Neural cell (in vitro differentiated cells): ENCODE measurements around the gene FASTK. TPM values are rescaled to one million over a fixed set of nuclear protein-coding genes. Genes with fewer than 3 reads are reported as not detected.

Experiments used
- H2AFZ ChIP-seq: fragments of 200-600, 300-800 bp; sonication (generic), shearing (Covaris generic); 2 replicates; pipeline ENCODE4 v1.6.0; 2014; ENCODE audit warnings: low read depth, mild to moderate bottlenecking, antibody characterized with exemption, low read length, moderate library complexity
- H3F3A ChIP-seq: fragments of 200-600 bp; shearing (Covaris generic); 2 replicates; pipeline ENCODE4 v1.6.1; 2016; ENCODE audit warnings: mild to moderate bottlenecking, moderate library complexity, mixed read lengths, antibody characterized with exemption, low read length; ENCODE audit not compliant: insufficient read depth, poor library complexity, severe bottlenecking
- H3K27ac ChIP-seq: fragments of 200-600, 300-800 bp; sonication (generic), shearing (Covaris generic); 2 replicates; pipeline ENCODE4 v1.5.1; 2014; ENCODE audit warnings: mild to moderate bottlenecking, low read length, moderate library complexity
- H3K27me3 ChIP-seq: fragments of 300-800, 200-600 bp; sonication (generic), shearing (Covaris generic); 2 replicates; pipeline ENCODE4 v1.6.0; 2014; ENCODE audit warnings: mild to moderate bottlenecking, low read depth, low read length, moderate library complexity; ENCODE audit not compliant: insufficient read depth
- H3K36me3 ChIP-seq: fragments of 300-800, 200-600 bp; sonication (generic), shearing (Covaris generic); 2 replicates; pipeline ENCODE4 v1.5.1; 2014; ENCODE audit warnings: mild to moderate bottlenecking, antibody characterized with exemption, low read length, moderate library complexity; ENCODE audit not compliant: insufficient read depth
- H3K4me2 ChIP-seq: fragments of 300-800, 200-600 bp; sonication (generic), shearing (Covaris generic); 2 replicates; pipeline ENCODE4 v1.6.0; 2014; ENCODE audit warnings: mild to moderate bottlenecking, low read length
- H3K4me3 ChIP-seq: fragments of 300-800, 200-600 bp; sonication (generic), shearing (Covaris generic); 2 replicates; pipeline ENCODE4 v1.5.1; 2014; ENCODE audit warnings: mild to moderate bottlenecking, low read length, moderate library complexity
- H3K79me2 ChIP-seq: fragments of 200-600 bp; shearing (Covaris generic); replicated peaks from 2 replicates; pipeline ENCODE4 v1.6.0; 2014; ENCODE audit warnings: mild to moderate bottlenecking, low read length, moderate library complexity; ENCODE audit not compliant: insufficient read depth
- H3K9ac ChIP-seq: fragments of 300-800, 200-600 bp; sonication (generic), shearing (Covaris generic); 2 replicates; pipeline ENCODE4 v1.6.1; 2016; ENCODE audit warnings: mild to moderate bottlenecking, low read length, mixed read lengths
- H3K9me2 ChIP-seq: fragments of 200-600 bp; shearing (Covaris generic); 2 replicates; pipeline ENCODE4 v1.6.1; 2016; ENCODE audit warnings: mild to moderate bottlenecking, low read length, mixed read lengths; ENCODE audit not compliant: insufficient read depth
- H3K9me3 ChIP-seq: fragments of 200-600, 300-800 bp; sonication (generic), shearing (Covaris generic); 2 replicates; pipeline ENCODE4 v1.6.1; 2016; ENCODE audit warnings: mild to moderate bottlenecking, mixed run types, low read length, moderate library complexity, mixed read lengths
- H4K20me1 ChIP-seq: fragments of 200-600 bp; shearing (Covaris generic); 2 replicates; pipeline ENCODE4 v1.6.1; 2016; ENCODE audit warnings: mild to moderate bottlenecking, mixed run types; ENCODE audit not compliant: insufficient read depth
- EP300 ChIP-seq: fragments of 450-650 bp; conservative IDR thresholded peaks from 2 replicates; pipeline ENCODE4 v1.6.1; 2014; ENCODE audit warnings: antibody characterized with exemption, mild to moderate bottlenecking, moderate library complexity; ENCODE audit not compliant: poor library complexity, severe bottlenecking
- EZH2 ChIP-seq: fragments of 200-600, 300-800 bp; shearing (Covaris generic), sonication (generic); IDR thresholded peaks from 2 replicates; pipeline ENCODE4 v1.6.1; 2014; ENCODE audit warnings: antibody characterized with exemption, low read length, borderline replicate concordance, mild to moderate bottlenecking; ENCODE audit not compliant: insufficient read depth, poor library complexity, severe bottlenecking
- MXI1 ChIP-seq: fragments of 450-650 bp; conservative IDR thresholded peaks from 2 replicates; pipeline ENCODE4 v1.6.1; 2014; ENCODE audit warnings: antibody characterized with exemption, mild to moderate bottlenecking; ENCODE audit not compliant: poor library complexity, severe bottlenecking
- POLR2AphosphoS5 ChIP-seq: IDR thresholded peaks from 2 replicates; pipeline ENCODE4 v1.6.1; 2012
- RAD21 ChIP-seq: fragments of 450-650 bp; conservative IDR thresholded peaks from 2 replicates; pipeline ENCODE4 v1.6.1; 2014; ENCODE audit warnings: antibody characterized with exemption, mild to moderate bottlenecking, moderate library complexity
- REST ChIP-seq: IDR thresholded peaks from 2 replicates; pipeline ENCODE4 v1.6.1; 2012; ENCODE audit warnings: borderline replicate concordance
- SMC3 ChIP-seq: fragments of 450-650 bp; conservative IDR thresholded peaks from 2 replicates; pipeline ENCODE4 v1.6.1; 2014; ENCODE audit warnings: antibody characterized with exemption, mild to moderate bottlenecking, moderate library complexity; ENCODE audit not compliant: poor library complexity
- TAF1 ChIP-seq: IDR thresholded peaks from 2 replicates; pipeline ENCODE4 v1.6.1; 2012; ENCODE audit warnings: low read depth
- polyA plus RNA-seq: library from polyadenylated mRNA; depleted of rRNA; stranded (reverse); fragments of >200 nt; gene quantifications from 2 replicates; pipeline ENCODE4 v1.2.3, GENCODE V29; 2014
- TF ChIP-seq, protein P1 (sequence below): fragments of 450-650 bp; IDR thresholded peaks from 2 replicates; pipeline ENCODE4 v1.5.1; 2014; ENCODE audit warnings: antibody characterized with exemption, mild to moderate bottlenecking, moderate library complexity; ENCODE audit not compliant: poor library complexity, severe bottlenecking

FASTK gene
- polyA plus RNA-seq, 1 donor from 2014 or later: 147 TPM

DNA sequence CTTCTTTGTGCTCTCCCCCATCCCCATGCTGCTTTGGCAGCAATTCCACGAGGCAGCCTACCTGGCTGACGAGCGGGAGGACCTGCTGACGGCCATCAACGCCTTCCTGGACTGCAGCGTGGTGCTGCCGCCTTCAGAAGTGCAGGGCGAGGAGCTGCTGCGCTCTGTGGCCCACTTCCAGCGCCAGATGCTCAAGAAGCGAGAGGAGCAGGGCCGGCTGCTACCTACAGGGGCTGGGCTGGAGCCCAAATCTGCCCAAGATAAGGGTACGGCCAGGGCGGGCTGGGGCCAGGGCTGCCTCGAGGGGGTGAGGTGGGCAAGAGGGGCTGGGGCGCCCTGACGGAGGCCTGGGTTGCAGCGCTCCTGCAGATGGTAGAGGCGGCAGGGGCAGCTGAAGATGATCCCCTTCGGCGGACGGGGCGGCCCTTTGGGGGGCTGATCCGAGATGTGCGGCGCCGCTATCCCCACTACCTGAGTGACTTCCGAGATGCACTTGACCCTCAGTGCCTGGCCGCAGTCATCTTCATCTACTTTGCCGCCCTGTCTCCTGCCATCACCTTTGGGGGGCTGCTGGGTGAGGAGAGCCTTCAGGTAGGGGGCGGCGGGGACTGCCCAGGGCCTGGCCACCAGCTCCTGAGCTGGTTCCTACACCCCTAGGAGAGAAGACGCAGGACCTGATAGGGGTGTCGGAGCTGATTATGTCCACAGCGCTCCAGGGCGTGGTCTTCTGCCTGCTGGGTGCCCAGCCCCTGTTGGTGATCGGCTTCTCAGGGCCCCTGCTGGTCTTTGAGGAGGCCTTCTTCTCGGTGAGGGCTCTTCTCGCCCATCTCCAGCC is 9.4 kb downstream of the FASTK start:
- no peak overlapping the region for H3K9ac ChIP-seq
- no peaks in the 10 kb centered on the region for H3K79me2 ChIP-seq
- H2AFZ ChIP-seq: no peak overlapping the region
- TF ChIP-seq, protein P1, sequence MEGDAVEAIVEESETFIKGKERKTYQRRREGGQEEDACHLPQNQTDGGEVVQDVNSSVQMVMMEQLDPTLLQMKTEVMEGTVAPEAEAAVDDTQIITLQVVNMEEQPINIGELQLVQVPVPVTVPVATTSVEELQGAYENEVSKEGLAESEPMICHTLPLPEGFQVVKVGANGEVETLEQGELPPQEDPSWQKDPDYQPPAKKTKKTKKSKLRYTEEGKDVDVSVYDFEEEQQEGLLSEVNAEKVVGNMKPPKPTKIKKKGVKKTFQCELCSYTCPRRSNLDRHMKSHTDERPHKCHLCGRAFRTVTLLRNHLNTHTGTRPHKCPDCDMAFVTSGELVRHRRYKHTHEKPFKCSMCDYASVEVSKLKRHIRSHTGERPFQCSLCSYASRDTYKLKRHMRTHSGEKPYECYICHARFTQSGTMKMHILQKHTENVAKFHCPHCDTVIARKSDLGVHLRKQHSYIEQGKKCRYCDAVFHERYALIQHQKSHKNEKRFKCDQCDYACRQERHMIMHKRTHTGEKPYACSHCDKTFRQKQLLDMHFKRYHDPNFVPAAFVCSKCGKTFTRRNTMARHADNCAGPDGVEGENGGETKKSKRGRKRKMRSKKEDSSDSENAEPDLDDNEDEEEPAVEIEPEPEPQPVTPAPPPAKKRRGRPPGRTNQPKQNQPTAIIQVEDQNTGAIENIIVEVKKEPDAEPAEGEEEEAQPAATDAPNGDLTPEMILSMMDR: no peak
- TF ChIP-seq RAD21 (no peak), TAF1 (no peak), EP300 (no peak), MXI1 (no peak), POLR2AphosphoS5 (no peak)
- H3K9me2 ChIP-seq: no peaks in the 10 kb centered on the region
- H3K9me3 ChIP-seq: no peaks in the 10 kb centered on the region
- H3K27me3 ChIP-seq: no peaks in the 10 kb centered on the region
- no peaks in the 10 kb centered on the region for H4K20me1 ChIP-seq
- H3K36me3 ChIP-seq: no peaks in the 10 kb centered on the region
- H3K4me2 ChIP-seq: no peak overlapping the region
- no peak overlapping the region for H3K4me3 ChIP-seq
- H3K27ac ChIP-seq: no peak overlapping the region
- H3F3A ChIP-seq: no peaks in the 10 kb centered on the region

DNA sequence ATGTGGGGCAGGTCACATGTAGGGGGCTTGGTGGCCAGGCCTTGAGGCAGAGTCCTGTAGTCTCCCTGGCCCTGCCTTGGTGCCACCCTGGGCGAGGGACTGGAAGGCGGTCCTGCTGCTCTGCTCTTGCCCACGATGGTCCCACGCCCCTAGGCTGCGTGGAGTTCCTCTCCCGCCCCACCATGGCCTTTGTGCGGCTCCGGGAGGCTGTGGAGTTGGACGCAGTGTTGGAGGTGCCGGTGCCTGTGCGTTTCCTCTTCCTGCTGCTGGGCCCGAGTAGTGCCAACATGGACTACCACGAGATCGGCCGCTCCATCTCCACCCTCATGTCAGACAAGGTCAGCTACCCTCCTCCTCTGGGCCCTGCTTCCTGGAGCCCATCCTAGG is 10.0 kb downstream of the FASTK start:
- TF ChIP-seq EZH2 (no peak), RAD21 (no peak), SMC3 (no peak), REST (no peak), TAF1 (no peak), EP300 (no peak), POLR2AphosphoS5 (no peak), MXI1 (no peak)
- TF ChIP-seq, protein P1: no peak
- no peaks in the 10 kb centered on the region for H3K27me3 ChIP-seq
- H3K27ac ChIP-seq: no peak overlapping the region
- H3K9me2 ChIP-seq: no peaks in the 10 kb centered on the region
- no peak overlapping the region for H3K4me2 ChIP-seq
- no peaks in the 10 kb centered on the region for H3K79me2 ChIP-seq
- H3K4me3 ChIP-seq: no peak overlapping the region
- H3K9me3 ChIP-seq: no peaks in the 10 kb centered on the region
- H3K9ac ChIP-seq: no peak overlapping the region
- H2AFZ ChIP-seq: no peak overlapping the region
- no peaks in the 10 kb centered on the region for H4K20me1 ChIP-seq
- H3K36me3 ChIP-seq: no peaks in the 10 kb centered on the region
- no peaks in the 10 kb centered on the region for H3F3A ChIP-seq
